HepG2 (cell line): ENCODE measurements around the gene MYH7. TPM values are rescaled to one million over a fixed set of nuclear protein-coding genes. Genes with fewer than 3 reads are reported as not detected.

Source experiments
- CEBPG ChIP-seq: IDR thresholded peaks from 2 replicates; pipeline ENCODE4 v1.6.1; 2016
- CHD4 ChIP-seq: fragments of 200-600 bp; sonication (generic); IDR thresholded peaks from 2 replicates; pipeline ENCODE4 v1.7.0; 2017; ENCODE audit warnings: mild to moderate bottlenecking, low read length, borderline replicate concordance
- FOXO4 ChIP-seq: sonication (generic); formaldehyde crosslinking; conservative IDR thresholded peaks from 2 replicates; pipeline ENCODE4 v1.8.1; 2023; ENCODE audit warnings: missing genetic modification reagents
- IKZF4 ChIP-seq: sonication (generic); formaldehyde crosslinking; IDR thresholded peaks from 2 replicates; pipeline ENCODE4 v1.5.1; 2020; ENCODE audit warnings: borderline replicate concordance, mild to moderate bottlenecking, low read depth, missing genetic modification reagents; ENCODE audit errors: not compliant biosample characterization
- NCOA2 ChIP-seq: sonication (generic); formaldehyde crosslinking; IDR thresholded peaks from 2 replicates; pipeline ENCODE4 v1.8.0; 2022; ENCODE audit warnings: inconsistent platforms
- NCOR1 ChIP-seq: fragments of 200-600 bp; sonication (generic); IDR thresholded peaks from 2 replicates; pipeline ENCODE4 v1.7.0; 2017; ENCODE audit warnings: antibody characterized with exemption, low read length, borderline replicate concordance
- PHF5A ChIP-seq: IDR thresholded peaks from one replicate; pipeline ENCODE4 v1.6.1; 2018; ENCODE audit warnings: low read depth, missing genetic modification reagents; ENCODE audit not compliant: unreplicated experiment
- SIN3A ChIP-seq: IDR thresholded peaks from 2 replicates; pipeline ENCODE4 v1.6.1; 2011; ENCODE audit warnings: low read depth, mild to moderate bottlenecking, control low read depth, low read length, borderline replicate concordance
- THAP11 ChIP-seq: IDR thresholded peaks from 2 replicates; pipeline ENCODE4 v1.6.1; 2016; ENCODE audit warnings: missing biosample characterization, missing genetic modification reagents
- TP53 ChIP-seq: sonication (generic); formaldehyde crosslinking; conservative IDR thresholded peaks from 2 replicates; pipeline ENCODE4 v1.4.0; 2020; ENCODE audit warnings: missing genetic modification reagents
- ZBTB1 ChIP-seq: sonication (generic); formaldehyde crosslinking; IDR thresholded peaks from 2 replicates; pipeline ENCODE4 v1.4.0; 2020; ENCODE audit warnings: missing genetic modification reagents, borderline replicate concordance
- ZFP36L2 ChIP-seq: sonication (generic); formaldehyde crosslinking; IDR thresholded peaks from 2 replicates; pipeline ENCODE4 v1.4.0; 2020; ENCODE audit warnings: missing genetic modification reagents
- ZMAT5 ChIP-seq: sonication (generic); formaldehyde crosslinking; IDR thresholded peaks from 2 replicates; pipeline ENCODE4 v1.5.0; 2020; ENCODE audit warnings: mild to moderate bottlenecking, low read depth, missing genetic modification reagents, borderline replicate concordance
- ZNF101 ChIP-seq: sonication (generic); formaldehyde crosslinking; IDR thresholded peaks from 2 replicates; pipeline ENCODE4 v1.4.0; 2020; ENCODE audit warnings: mild to moderate bottlenecking, low read depth, missing genetic modification reagents, borderline replicate concordance
- ZNF142 ChIP-seq: sonication (generic); formaldehyde crosslinking; IDR thresholded peaks from 2 replicates; pipeline ENCODE4 v1.4.0; 2020; ENCODE audit warnings: missing genetic modification reagents
- ZNF143 ChIP-seq: sonication (generic); formaldehyde crosslinking; IDR thresholded peaks from 2 replicates; pipeline ENCODE4 v1.4.0; 2020; ENCODE audit warnings: missing genetic modification reagents
- ZNF292 ChIP-seq: sonication (generic); formaldehyde crosslinking; IDR thresholded peaks from 2 replicates; pipeline ENCODE4 v1.8.1; 2022; ENCODE audit warnings: mild to moderate bottlenecking, low read depth, missing genetic modification reagents, borderline replicate concordance
- ZNF788 ChIP-seq: sonication (generic); formaldehyde crosslinking; IDR thresholded peaks from 2 replicates; pipeline ENCODE4 v1.5.0; 2020; ENCODE audit warnings: mild to moderate bottlenecking, missing genetic modification reagents, borderline replicate concordance
- polyA plus RNA-seq, 8 experiments: library from polyadenylated mRNA; depleted of rRNA in 3 of 8; stranded (reverse) in 7 of 8; unstranded in 1 of 8; fragments of >200 nt; fragmentation: Illumina TruSeq in 4 of 8; extraction: Trizol in 4 of 8; gene quantifications; 2 replicates each; pipeline versions ENCODE4 v1.2.1 to v1.2.3, GENCODE V29; 2011 to 2016; ENCODE audit warnings: low read depth in 4 of 8, missing spikeins in 1 of 8, mixed read lengths in 1 of 8; ENCODE audit not compliant: insufficient read depth in 1 of 8
- total RNA-seq, 5 experiments: library from RNA; depleted of rRNA; stranded (reverse); fragments of >200 nt; fragmentation: Illumina TruSeq; extraction: Trizol; gene quantifications; 2 replicates each; pipeline ENCODE4 v1.2.3, GENCODE V29; 2016; ENCODE audit warnings: low read depth in 1 of 5
- TF ChIP-seq, protein P1 (sequence below): sonication (generic); formaldehyde crosslinking; IDR thresholded peaks from 2 replicates; pipeline ENCODE4 v1.8.1; 2023; ENCODE audit warnings: mild to moderate bottlenecking, missing genetic modification reagents

MYH7 gene
- total and polyA plus RNA-seq, 2 of the 13 experiments (the other 11 are each of a cell fraction or from before 2014, with no cell fraction given) = 0.04 TPM; not detected in 1

DNA sequence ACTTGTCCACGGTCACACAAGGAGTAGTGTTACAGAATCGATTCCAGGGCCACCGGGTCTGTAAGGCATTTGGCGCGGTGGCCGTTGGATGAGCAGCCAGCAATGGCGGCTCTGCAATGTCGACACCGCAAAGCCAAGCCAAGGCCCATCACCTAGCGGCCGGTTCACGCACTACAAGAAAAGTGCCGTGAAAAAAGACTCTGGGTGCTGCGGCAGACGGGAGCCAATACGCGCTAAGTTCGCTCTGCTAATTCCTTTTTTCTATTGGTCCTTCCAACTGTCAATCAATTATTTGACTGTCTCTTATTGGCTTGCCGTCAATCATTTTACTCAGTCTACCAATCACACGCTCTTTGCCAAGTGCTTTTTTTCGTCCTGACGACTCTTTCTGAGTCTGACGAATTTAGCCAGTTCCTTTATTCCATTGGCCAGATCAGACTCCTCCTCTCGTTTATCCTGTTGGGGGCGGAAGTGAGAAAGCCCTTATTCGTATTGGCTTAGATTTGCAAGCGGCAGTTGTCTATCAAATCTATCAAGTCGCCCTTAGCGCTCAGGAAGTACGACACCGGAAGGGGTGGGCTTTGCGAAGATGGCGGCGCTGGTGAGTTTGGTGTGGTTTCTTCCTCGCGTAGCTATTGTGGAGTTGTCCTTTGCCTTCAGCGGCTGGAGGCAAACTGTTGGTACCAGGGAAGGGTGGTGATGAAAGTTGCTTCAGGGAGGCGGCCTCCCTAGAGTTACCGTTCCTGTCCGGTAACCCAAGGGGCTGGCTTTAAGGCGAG, 33.9 kb upstream of the MYH7 start, which contains the start of gene NGDN (continued):
- TF ChIP-seq ZFP36L2 (CRISPR knock-in tag) (peak; percentile 79; the same call in 1 of the 2 replicates), ZNF101 (CRISPR knock-in tag) (0 out of 2 replicates have a peak, but pooled peaks have one; percentile 4), ZNF142 (CRISPR knock-in tag) (peak; percentile 73; the same call in 1 of the 2 replicates), TP53 (CRISPR knock-in tag) (peak; percentile 77), THAP11 (CRISPR knock-in tag) (peak; percentile 96), FOXO4 (CRISPR knock-in tag) (no peak), ZNF143 (CRISPR knock-in tag) (peak; percentile 60), ZNF292 (CRISPR knock-in tag) (0 out of 2 replicates have a peak, but pooled peaks have one; percentile 24), IKZF4 (CRISPR knock-in tag) (no peak), CEBPG (CRISPR knock-in tag) (peak; percentile 37; the same call in 1 of the 2 replicates), NCOA2 (CRISPR knock-in tag) (no peak; the same call in none of the 2 replicates), CHD4 (peak; percentile 89), PHF5A (CRISPR knock-in tag) (peak; percentile 29), SIN3A (peak; percentile 70; the same call in 1 of the 2 replicates), NCOR1 (peak; percentile 39; the same call in 1 of the 2 replicates), ZMAT5 (CRISPR knock-in tag) (no peak), ZBTB1 (CRISPR knock-in tag) (no peak; the same call in 1 of the 2 replicates), ZNF788 (peak; percentile 92; the same call in 1 of the 2 replicates)
- TF ChIP-seq, protein P1, sequence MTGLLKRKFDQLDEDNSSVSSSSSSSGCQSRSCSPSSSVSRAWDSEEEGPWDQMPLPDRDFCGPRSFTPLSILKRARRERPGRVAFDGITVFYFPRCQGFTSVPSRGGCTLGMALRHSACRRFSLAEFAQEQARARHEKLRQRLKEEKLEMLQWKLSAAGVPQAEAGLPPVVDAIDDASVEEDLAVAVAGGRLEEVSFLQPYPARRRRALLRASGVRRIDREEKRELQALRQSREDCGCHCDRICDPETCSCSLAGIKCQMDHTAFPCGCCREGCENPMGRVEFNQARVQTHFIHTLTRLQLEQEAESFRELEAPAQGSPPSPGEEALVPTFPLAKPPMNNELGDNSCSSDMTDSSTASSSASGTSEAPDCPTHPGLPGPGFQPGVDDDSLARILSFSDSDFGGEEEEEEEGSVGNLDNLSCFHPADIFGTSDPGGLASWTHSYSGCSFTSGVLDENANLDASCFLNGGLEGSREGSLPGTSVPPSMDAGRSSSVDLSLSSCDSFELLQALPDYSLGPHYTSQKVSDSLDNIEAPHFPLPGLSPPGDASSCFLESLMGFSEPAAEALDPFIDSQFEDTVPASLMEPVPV (CRISPR knock-in tag) = peak; percentile 95
